H9 (cell line): ENCODE results near the gene ZNF544. TPM values are rescaled to one million over a fixed set of nuclear protein-coding genes. Genes with fewer than 3 reads are reported as not detected.
A peak's percentile ranks its signal among the peaks of the same experiment; 100 is the strongest.

Source experiments
- DNase-seq: peaks from one replicate; pipeline ENCODE4 v3.0.0-alpha.2; 2017
- H2AFZ ChIP-seq: one replicate; pipeline ENCODE4 v1.6.1; 2013; ENCODE audit warnings: mild to moderate bottlenecking, low read length, control low read depth, moderate library complexity
- H2AK5ac ChIP-seq: 2 replicates; pipeline ENCODE4 v1.6.1; 2013; ENCODE audit warnings: low read length, control low read depth, mixed read lengths; ENCODE audit not compliant: insufficient read length
- H2BK120ac ChIP-seq: one replicate; pipeline ENCODE4 v1.6.1; 2013; ENCODE audit warnings: low read depth, mild to moderate bottlenecking, low read length, control low read depth, inconsistent platforms; ENCODE audit not compliant: poor library complexity, severe bottlenecking
- H2BK12ac ChIP-seq: 2 replicates; pipeline ENCODE4 v1.6.1; 2013; ENCODE audit warnings: low read length, control low read depth, mixed read lengths, low read depth; ENCODE audit not compliant: insufficient read length
- H2BK15ac ChIP-seq: 2 replicates; pipeline ENCODE4 v1.6.1; 2013; ENCODE audit warnings: low read depth, low read length, control low read depth
- H2BK20ac ChIP-seq: one replicate; pipeline ENCODE4 v1.6.1; 2013; ENCODE audit warnings: low read depth, mild to moderate bottlenecking, low read length, control low read depth, inconsistent platforms; ENCODE audit not compliant: poor library complexity, severe bottlenecking
- H2BK5ac ChIP-seq: 2 replicates; pipeline ENCODE4 v1.6.1; 2013; ENCODE audit warnings: low read length, control low read depth, mixed read lengths; ENCODE audit not compliant: insufficient read length
- H3K14ac ChIP-seq: 2 replicates; pipeline ENCODE4 v1.6.1; 2013; ENCODE audit warnings: low read length, control low read depth; ENCODE audit not compliant: insufficient read depth
- H3K18ac ChIP-seq: 2 replicates; pipeline ENCODE4 v1.6.1; 2013; ENCODE audit warnings: low read depth, mild to moderate bottlenecking, mixed read lengths, low read length, control low read depth; ENCODE audit not compliant: insufficient read length
- H3K23ac ChIP-seq: 2 replicates; pipeline ENCODE4 v1.6.1; 2013; ENCODE audit warnings: low read length, control low read depth, mixed read lengths, low read depth; ENCODE audit not compliant: insufficient read length
- H3K23me2 ChIP-seq: 2 replicates; pipeline ENCODE4 v1.6.1; 2013; ENCODE audit warnings: low read depth, mild to moderate bottlenecking, mixed read lengths, low read length, control low read depth; ENCODE audit not compliant: insufficient read length, poor library complexity, severe bottlenecking
- H3K27ac ChIP-seq: 2 replicates; pipeline ENCODE4 v1.5.1; 2013; ENCODE audit warnings: low read length, control low read depth, mixed read lengths, low read depth; ENCODE audit not compliant: insufficient read length
- H3K27me3 ChIP-seq: 2 replicates; pipeline ENCODE4 v1.6.1; 2013; ENCODE audit warnings: low read length, control low read depth, inconsistent platforms; ENCODE audit not compliant: insufficient read depth
- H3K4ac ChIP-seq: 2 replicates; pipeline ENCODE4 v1.6.1; 2013; ENCODE audit warnings: low read depth, mild to moderate bottlenecking, control low read depth, inconsistent platforms, low read length, moderate library complexity
- H3K4me1 ChIP-seq: 2 replicates; pipeline ENCODE4 v1.6.1; 2013; ENCODE audit warnings: low read length, control low read depth, inconsistent platforms; ENCODE audit not compliant: insufficient read depth
- H3K4me2 ChIP-seq: 2 replicates; pipeline ENCODE4 v1.6.1; 2013; ENCODE audit warnings: low read length, control low read depth, mixed read lengths; ENCODE audit not compliant: insufficient read length, insufficient read depth
- H3K56ac ChIP-seq: 2 replicates; pipeline ENCODE4 v1.6.1; 2013; ENCODE audit warnings: low read depth, mild to moderate bottlenecking, mixed read lengths, low read length, control low read depth; ENCODE audit not compliant: insufficient read length
- H3K79me1 ChIP-seq: 2 replicates; pipeline ENCODE4 v1.6.1; 2013; ENCODE audit warnings: low read depth, mild to moderate bottlenecking, moderate library complexity, low read length, control low read depth, inconsistent platforms; ENCODE audit not compliant: insufficient read depth, poor library complexity, severe bottlenecking
- H3K79me2 ChIP-seq: 2 replicates; pipeline ENCODE4 v1.6.1; 2013; ENCODE audit warnings: low read length, control low read depth, inconsistent platforms; ENCODE audit not compliant: insufficient read depth
- H3K9ac ChIP-seq: 2 replicates; pipeline ENCODE4 v1.6.1; 2013; ENCODE audit warnings: low read length, control low read depth, mixed read lengths; ENCODE audit not compliant: insufficient read length; ENCODE audit errors: extremely low read depth
- H3K9me3 ChIP-seq: one replicate; pipeline ENCODE4 v1.6.1; 2013; ENCODE audit warnings: low read depth, low read length, inconsistent platforms; ENCODE audit not compliant: control insufficient read depth
- H3T11ph ChIP-seq: one replicate; pipeline ENCODE4 v1.6.1; 2013; ENCODE audit warnings: mild to moderate bottlenecking, low read length, control low read depth, inconsistent platforms
- H4K20me1 ChIP-seq: one replicate; pipeline ENCODE4 v1.6.1; 2013; ENCODE audit not compliant: control insufficient read depth, insufficient read length, insufficient read depth
- H4K5ac ChIP-seq: 2 replicates; pipeline ENCODE4 v1.6.1; 2013; ENCODE audit warnings: low read depth, mild to moderate bottlenecking, mixed read lengths, low read length, control low read depth; ENCODE audit not compliant: insufficient read length
- H4K8ac ChIP-seq: replicated peaks from 2 replicates; pipeline ENCODE4 v1.6.1; 2013; ENCODE audit warnings: low read length, control low read depth, mixed read lengths, low read depth; ENCODE audit not compliant: insufficient read length
- H4K91ac ChIP-seq: 2 replicates; pipeline ENCODE4 v1.6.1; 2013; ENCODE audit warnings: low read depth, mild to moderate bottlenecking, moderate library complexity, mixed read lengths, low read length, control low read depth; ENCODE audit not compliant: insufficient read length
- H3K27ac Mint-ChIP-seq, 3 experiments: 2 replicates in 2 of 3; 3 replicates in 1 of 3; pipeline ENCODE4 v1.8.0; 2020 to 2021; ENCODE audit warnings: mixed read lengths in 3 of 3, mild to moderate bottlenecking in 1 of 3, moderate library complexity in 1 of 3
- H3K27me3 Mint-ChIP-seq: 2 replicates; pipeline ENCODE4 v1.8.0; 2021; ENCODE audit warnings: low read depth, mild to moderate bottlenecking, moderate library complexity, mixed read lengths
- H3K36me3 Mint-ChIP-seq, 3 experiments: 2 replicates in 2 of 3; 3 replicates in 1 of 3; pipeline ENCODE4 v1.8.0; 2020 to 2021; ENCODE audit warnings: low read depth in 3 of 3, mixed read lengths in 3 of 3; ENCODE audit not compliant: insufficient read depth in 1 of 3
- H3K4me1 Mint-ChIP-seq, 2 experiments: 2 replicates each; pipeline ENCODE4 v1.8.0; 2020; ENCODE audit warnings: mixed read lengths in 2 of 2
- H3K4me3 Mint-ChIP-seq, 2 experiments: 2 replicates in 1 of 2; 3 replicates in 1 of 2; pipeline ENCODE4 v1.8.0; 2020 to 2021; ENCODE audit warnings: mild to moderate bottlenecking in 2 of 2, mixed read lengths in 2 of 2, moderate library complexity in 1 of 2
- H3K9me3 Mint-ChIP-seq, 2 experiments: 2 replicates in 1 of 2; 3 replicates in 1 of 2; pipeline ENCODE4 v1.8.0; 2020; ENCODE audit warnings: mild to moderate bottlenecking in 2 of 2, mixed read lengths in 2 of 2, moderate library complexity in 1 of 2
- WGBS: extraction: QIAGEN DNeasy Blood & Tissue Kit; methylation state at CpG from one replicate; pipeline ENCODE4 v1.1.7; 2013; ENCODE audit warnings: missing lambda C conversion rate, low lambda C conversion rate, mixed read lengths; ENCODE audit not compliant: insufficient read length; ENCODE audit errors: extremely low coverage; 5-methylcytosine and 5-hydroxymethylcytosine counted together
- total RNA-seq: library from RNA; stranded (reverse); gene quantifications from 2 replicates; pipeline ENCODE4 v1.2.1, GENCODE V29; 2021
- TF ChIP-seq, protein P1 (sequence below): fragments of 200-600 bp; sonication (generic); conservative IDR thresholded peaks from 3 replicates; pipeline ENCODE4 v1.8.0; 2021; ENCODE audit warnings: antibody characterized with exemption, mild to moderate bottlenecking

ZNF544 gene
- total RNA-seq, 1 experiment from 2014 or later, result 97.2 TPM

GRCh38 chr19:58279042-58279924 is 50.6 kb downstream of the ZNF544 start:
- Histone ChIP-seq H3K14ac (peak overlapping the region; percentile 92), H3K18ac (peak overlapping the region; percentile 89), H3K9me3 (no peaks in the 10 kb centered on the region), H4K5ac (peak overlapping the region; percentile 11), H3K79me2 (peaks cover 33% of the 10 kb centered on the region), H2BK5ac (no peak overlapping the region), H3T11ph (no peak overlapping the region), H3K9ac (peak overlapping the region; percentile 91), H4K20me1 (peaks cover 2% of the 10 kb centered on the region), H2BK20ac (no peak overlapping the region), H2AK5ac (no peak overlapping the region), H3K23me2 (peaks cover 5% of the 10 kb centered on the region), H3K27me3 (no peaks in the 10 kb centered on the region), H3K23ac (no peak overlapping the region), H3K4me2 (peak overlapping the region; percentile 93), H2BK120ac (peak overlapping the region; percentile 15), H3K56ac (no peak overlapping the region), H2BK15ac (no peak overlapping the region), H3K4me1 (peaks cover 9% of the 10 kb centered on the region; the same call in 1 of the 2 replicates), H2AFZ (no peak overlapping the region), H4K8ac (no peak overlapping the region), H2BK12ac (no peak overlapping the region), H3K79me1 (peaks cover 12% of the 10 kb centered on the region), H3K4ac (no peak overlapping the region; the same call in 1 of the 2 replicates), H4K91ac (peak overlapping the region; percentile 24), H3K27ac (no peak overlapping the region)
- H3K4me1 Mint-ChIP-seq, result peaks cover 22 to 26% of the 10 kb centered on the region in 2 experiments
- no peaks in the 10 kb centered on the region for H3K27me3 Mint-ChIP-seq
- H3K4me3 Mint-ChIP-seq, result peak overlapping the region; percentile 93 to 98
- H3K36me3 Mint-ChIP-seq, result peaks cover 31 to 39% (median 35%) of the 10 kb centered on the region in 3 experiments
- no CpG with 5 or more reads among the region's 60 CpGs for WGBS
- TF ChIP-seq, protein P1, sequence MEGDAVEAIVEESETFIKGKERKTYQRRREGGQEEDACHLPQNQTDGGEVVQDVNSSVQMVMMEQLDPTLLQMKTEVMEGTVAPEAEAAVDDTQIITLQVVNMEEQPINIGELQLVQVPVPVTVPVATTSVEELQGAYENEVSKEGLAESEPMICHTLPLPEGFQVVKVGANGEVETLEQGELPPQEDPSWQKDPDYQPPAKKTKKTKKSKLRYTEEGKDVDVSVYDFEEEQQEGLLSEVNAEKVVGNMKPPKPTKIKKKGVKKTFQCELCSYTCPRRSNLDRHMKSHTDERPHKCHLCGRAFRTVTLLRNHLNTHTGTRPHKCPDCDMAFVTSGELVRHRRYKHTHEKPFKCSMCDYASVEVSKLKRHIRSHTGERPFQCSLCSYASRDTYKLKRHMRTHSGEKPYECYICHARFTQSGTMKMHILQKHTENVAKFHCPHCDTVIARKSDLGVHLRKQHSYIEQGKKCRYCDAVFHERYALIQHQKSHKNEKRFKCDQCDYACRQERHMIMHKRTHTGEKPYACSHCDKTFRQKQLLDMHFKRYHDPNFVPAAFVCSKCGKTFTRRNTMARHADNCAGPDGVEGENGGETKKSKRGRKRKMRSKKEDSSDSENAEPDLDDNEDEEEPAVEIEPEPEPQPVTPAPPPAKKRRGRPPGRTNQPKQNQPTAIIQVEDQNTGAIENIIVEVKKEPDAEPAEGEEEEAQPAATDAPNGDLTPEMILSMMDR, result no peak
- H3K27ac Mint-ChIP-seq, result peak overlapping the region; percentile 91 to 98 (median 97); a peak in 6 of 7 replicates
- peak; percentile 75 for DNase-seq
- H3K9me3 Mint-ChIP-seq, result peaks cover 0 to 3% of the 10 kb centered on the region in 2 experiments; a peak in 1 of 5 replicates
